HepG2 (cell line): Measurements from ENCODE around the gene POLR3E. TPM values are rescaled to one million over a fixed set of nuclear protein-coding genes. Genes with fewer than 3 reads are reported as not detected.
A peak's percentile ranks its signal among the peaks of the same experiment; 100 is the strongest.

Experiments
- ATAD3A ChIP-seq: sonication (generic); formaldehyde crosslinking; IDR thresholded peaks from 2 replicates; pipeline ENCODE4 v1.4.0; 2020; ENCODE audit warnings: missing genetic modification reagents
- HDAC2 ChIP-seq: sonication (generic); formaldehyde crosslinking; IDR thresholded peaks from 2 replicates; pipeline ENCODE4 v1.4.0; 2020; ENCODE audit warnings: missing genetic modification reagents
- HES4 ChIP-seq: sonication (generic); formaldehyde crosslinking; IDR thresholded peaks from 2 replicates; pipeline ENCODE4 v1.9.0; 2021; ENCODE audit warnings: mild to moderate bottlenecking, missing genetic modification reagents, borderline replicate concordance
- PRMT3 ChIP-seq: sonication (generic); formaldehyde crosslinking; IDR thresholded peaks from 2 replicates; pipeline ENCODE4 v1.8.1; 2022; ENCODE audit warnings: low read depth, mild to moderate bottlenecking, moderate library complexity, missing genetic modification reagents, borderline replicate concordance
- ZBTB7B ChIP-seq: sonication (generic); formaldehyde crosslinking; IDR thresholded peaks from 2 replicates; pipeline ENCODE4 v1.4.0; 2020; ENCODE audit warnings: missing genetic modification reagents
- polyA plus RNA-seq, 8 experiments: library from polyadenylated mRNA; depleted of rRNA in 3 of 8; stranded (reverse) in 7 of 8; unstranded in 1 of 8; fragments of >200 nt; fragmentation: Illumina TruSeq in 4 of 8; extraction: Trizol in 4 of 8; gene quantifications; 2 replicates each; pipeline versions ENCODE4 v1.2.1 to v1.2.3, GENCODE V29; 2011 to 2016; ENCODE audit warnings: low read depth in 4 of 8, missing spikeins in 1 of 8, mixed read lengths in 1 of 8; ENCODE audit not compliant: insufficient read depth in 1 of 8
- total RNA-seq, 5 experiments: library from RNA; depleted of rRNA; stranded (reverse); fragments of >200 nt; fragmentation: Illumina TruSeq; extraction: Trizol; gene quantifications; 2 replicates each; pipeline ENCODE4 v1.2.3, GENCODE V29; 2016; ENCODE audit warnings: low read depth in 1 of 5
- TF ChIP-seq, protein P1 (sequence below): sonication (generic); formaldehyde crosslinking; IDR thresholded peaks from 2 replicates; pipeline ENCODE4 v1.8.1; 2023; ENCODE audit warnings: mild to moderate bottlenecking, missing genetic modification reagents
- TF ChIP-seq, protein P2 (sequence below): sonication (generic); formaldehyde crosslinking; IDR thresholded peaks from 2 replicates; pipeline ENCODE4 v1.9.0; 2021; ENCODE audit warnings: mild to moderate bottlenecking, missing genetic modification reagents
- TF ChIP-seq, protein P3 (sequence below): sonication (generic); formaldehyde crosslinking; conservative IDR thresholded peaks from 2 replicates; pipeline ENCODE4 v1.4.0; 2020; ENCODE audit warnings: missing genetic modification reagents

POLR3E gene
- total and polyA plus RNA-seq, 2 of the 13 experiments (the other 11 are each of a cell fraction or from before 2014, with no cell fraction given): 135 to 262 TPM

DNA sequence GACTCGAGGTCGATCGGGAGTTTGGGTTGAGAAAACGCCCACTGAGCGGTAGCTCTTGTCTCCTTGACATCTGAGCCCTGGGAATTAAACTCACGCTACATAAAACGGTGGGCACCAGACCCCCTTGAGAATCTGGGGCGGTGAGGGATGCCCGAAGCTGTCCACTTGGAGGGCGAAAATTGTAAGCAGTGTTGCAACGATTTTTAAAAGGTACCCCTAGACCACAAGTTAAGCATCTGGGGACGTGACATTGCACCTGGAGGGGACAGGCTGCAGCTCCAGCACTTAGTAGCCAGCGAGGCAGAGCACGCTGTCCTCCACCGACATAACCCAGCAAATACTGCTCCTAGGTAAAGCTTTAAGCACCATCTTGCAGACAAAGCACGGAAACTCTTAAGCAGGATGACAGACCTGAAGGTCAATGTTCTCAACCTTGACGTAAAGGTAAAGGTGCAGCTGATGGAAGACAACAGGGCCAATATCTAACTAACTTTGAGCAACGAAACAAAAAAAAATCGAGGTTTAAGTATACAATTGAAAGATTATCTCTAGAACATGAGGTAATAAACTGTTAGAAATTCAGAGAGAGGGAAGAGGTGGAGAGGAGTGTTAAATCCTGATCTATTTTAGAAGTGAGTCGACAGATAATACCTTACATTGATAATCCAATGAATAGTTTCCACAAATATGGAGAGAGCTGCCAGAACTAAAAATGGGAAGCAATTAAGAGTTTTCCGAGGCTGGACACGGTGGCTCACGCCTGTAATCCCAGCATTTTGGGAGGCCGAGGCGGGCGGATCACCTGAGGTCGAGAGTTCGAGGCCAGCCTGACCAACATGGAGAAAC lies 78.1 kb downstream of the POLR3E start (continued):
- TF ChIP-seq PRMT3 (CRISPR knock-in tag) (0 out of 2 replicates have a peak, but pooled peaks have one; percentile 74), ATAD3A (CRISPR knock-in tag) (no peak), HES4 (CRISPR knock-in tag) (0 out of 2 replicates have a peak, but pooled peaks have one; percentile 67), HDAC2 (CRISPR knock-in tag) (peak; percentile 31), ZBTB7B (peak; percentile 71)
- TF ChIP-seq, protein P1, sequence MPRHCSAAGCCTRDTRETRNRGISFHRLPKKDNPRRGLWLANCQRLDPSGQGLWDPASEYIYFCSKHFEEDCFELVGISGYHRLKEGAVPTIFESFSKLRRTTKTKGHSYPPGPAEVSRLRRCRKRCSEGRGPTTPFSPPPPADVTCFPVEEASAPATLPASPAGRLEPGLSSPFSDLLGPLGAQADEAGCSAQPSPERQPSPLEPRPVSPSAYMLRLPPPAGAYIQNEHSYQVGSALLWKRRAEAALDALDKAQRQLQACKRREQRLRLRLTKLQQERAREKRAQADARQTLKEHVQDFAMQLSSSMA (CRISPR knock-in tag): peak; percentile 64; the same call in 1 of the 2 replicates
- TF ChIP-seq, protein P2, sequence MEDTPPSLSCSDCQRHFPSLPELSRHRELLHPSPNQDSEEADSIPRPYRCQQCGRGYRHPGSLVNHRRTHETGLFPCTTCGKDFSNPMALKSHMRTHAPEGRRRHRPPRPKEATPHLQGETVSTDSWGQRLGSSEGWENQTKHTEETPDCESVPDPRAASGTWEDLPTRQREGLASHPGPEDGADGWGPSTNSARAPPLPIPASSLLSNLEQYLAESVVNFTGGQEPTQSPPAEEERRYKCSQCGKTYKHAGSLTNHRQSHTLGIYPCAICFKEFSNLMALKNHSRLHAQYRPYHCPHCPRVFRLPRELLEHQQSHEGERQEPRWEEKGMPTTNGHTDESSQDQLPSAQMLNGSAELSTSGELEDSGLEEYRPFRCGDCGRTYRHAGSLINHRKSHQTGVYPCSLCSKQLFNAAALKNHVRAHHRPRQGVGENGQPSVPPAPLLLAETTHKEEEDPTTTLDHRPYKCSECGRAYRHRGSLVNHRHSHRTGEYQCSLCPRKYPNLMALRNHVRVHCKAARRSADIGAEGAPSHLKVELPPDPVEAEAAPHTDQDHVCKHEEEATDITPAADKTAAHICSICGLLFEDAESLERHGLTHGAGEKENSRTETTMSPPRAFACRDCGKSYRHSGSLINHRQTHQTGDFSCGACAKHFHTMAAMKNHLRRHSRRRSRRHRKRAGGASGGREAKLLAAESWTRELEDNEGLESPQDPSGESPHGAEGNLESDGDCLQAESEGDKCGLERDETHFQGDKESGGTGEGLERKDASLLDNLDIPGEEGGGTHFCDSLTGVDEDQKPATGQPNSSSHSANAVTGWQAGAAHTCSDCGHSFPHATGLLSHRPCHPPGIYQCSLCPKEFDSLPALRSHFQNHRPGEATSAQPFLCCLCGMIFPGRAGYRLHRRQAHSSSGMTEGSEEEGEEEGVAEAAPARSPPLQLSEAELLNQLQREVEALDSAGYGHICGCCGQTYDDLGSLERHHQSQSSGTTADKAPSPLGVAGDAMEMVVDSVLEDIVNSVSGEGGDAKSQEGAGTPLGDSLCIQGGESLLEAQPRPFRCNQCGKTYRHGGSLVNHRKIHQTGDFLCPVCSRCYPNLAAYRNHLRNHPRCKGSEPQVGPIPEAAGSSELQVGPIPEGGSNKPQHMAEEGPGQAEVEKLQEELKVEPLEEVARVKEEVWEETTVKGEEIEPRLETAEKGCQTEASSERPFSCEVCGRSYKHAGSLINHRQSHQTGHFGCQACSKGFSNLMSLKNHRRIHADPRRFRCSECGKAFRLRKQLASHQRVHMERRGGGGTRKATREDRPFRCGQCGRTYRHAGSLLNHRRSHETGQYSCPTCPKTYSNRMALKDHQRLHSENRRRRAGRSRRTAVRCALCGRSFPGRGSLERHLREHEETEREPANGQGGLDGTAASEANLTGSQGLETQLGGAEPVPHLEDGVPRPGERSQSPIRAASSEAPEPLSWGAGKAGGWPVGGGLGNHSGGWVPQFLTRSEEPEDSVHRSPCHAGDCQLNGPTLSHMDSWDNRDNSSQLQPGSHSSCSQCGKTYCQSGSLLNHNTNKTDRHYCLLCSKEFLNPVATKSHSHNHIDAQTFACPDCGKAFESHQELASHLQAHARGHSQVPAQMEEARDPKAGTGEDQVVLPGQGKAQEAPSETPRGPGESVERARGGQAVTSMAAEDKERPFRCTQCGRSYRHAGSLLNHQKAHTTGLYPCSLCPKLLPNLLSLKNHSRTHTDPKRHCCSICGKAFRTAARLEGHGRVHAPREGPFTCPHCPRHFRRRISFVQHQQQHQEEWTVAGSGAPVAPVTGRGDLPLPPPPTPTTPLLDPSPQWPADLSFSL: 0 out of 2 replicates have a peak, but pooled peaks have one; percentile 76
- TF ChIP-seq, protein P3, sequence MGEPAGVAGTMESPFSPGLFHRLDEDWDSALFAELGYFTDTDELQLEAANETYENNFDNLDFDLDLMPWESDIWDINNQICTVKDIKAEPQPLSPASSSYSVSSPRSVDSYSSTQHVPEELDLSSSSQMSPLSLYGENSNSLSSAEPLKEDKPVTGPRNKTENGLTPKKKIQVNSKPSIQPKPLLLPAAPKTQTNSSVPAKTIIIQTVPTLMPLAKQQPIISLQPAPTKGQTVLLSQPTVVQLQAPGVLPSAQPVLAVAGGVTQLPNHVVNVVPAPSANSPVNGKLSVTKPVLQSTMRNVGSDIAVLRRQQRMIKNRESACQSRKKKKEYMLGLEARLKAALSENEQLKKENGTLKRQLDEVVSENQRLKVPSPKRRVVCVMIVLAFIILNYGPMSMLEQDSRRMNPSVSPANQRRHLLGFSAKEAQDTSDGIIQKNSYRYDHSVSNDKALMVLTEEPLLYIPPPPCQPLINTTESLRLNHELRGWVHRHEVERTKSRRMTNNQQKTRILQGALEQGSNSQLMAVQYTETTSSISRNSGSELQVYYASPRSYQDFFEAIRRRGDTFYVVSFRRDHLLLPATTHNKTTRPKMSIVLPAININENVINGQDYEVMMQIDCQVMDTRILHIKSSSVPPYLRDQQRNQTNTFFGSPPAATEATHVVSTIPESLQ: no peak
